ENCODE results near the gene SENP6. TPM values are rescaled to one million over a fixed set of nuclear protein-coding genes. Genes with fewer than 3 reads are reported as not detected.
A peak's percentile ranks its signal among the peaks of the same experiment; 100 is the strongest.
"Not testable (repeated sequence)": the region's sequence is repeated elsewhere in the genome, so short reads cannot be mapped to it uniquely, and the experiment has no call there.

Gene SENP6
- total RNA-seq, 2 experiments from 2014 or later, result 66.2 to 68.9 TPM

DNA sequence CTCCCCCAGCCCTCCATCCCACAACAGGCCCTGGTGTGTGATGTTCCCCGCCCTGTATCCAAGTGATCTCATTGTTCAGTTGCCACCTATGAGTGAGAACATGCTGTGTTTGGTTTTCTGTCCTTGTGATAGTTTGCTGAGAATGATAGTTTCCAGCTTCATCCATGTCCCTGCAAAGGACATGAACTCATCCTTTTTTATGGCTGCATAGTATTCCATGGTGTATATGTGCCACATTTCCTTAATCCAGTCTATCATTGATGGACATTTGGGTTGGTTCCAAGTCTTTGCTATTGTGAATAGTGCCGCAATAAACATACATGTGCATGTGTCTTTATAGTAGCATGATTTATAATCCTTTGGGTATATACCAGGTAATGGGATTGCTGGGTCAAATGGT lies 80.9 kb downstream of the SENP6 start:
- Mint-ChIP-seq H3K9me3 (ENCODE audit: insufficient read depth) (peaks cover 12% of the 10 kb centered on the region), H3K36me3 (ENCODE audit: low read depth) (peaks cover 98% of the 10 kb centered on the region)
- H3K4me3 Mint-ChIP-seq; DNase-seq; H3K27ac Mint-ChIP-seq; H3K4me1 Mint-ChIP-seq (ENCODE audit: low read depth); H3K27me3 Mint-ChIP-seq (ENCODE audit: low read depth); POLR2A ChIA-PET; CTCF ChIA-PET; ATAC-seq: not testable (repeated sequence)

GRCh38 chr6:75683005-75683404 lies 81.3 kb downstream of the SENP6 start:
- CTCF ChIA-PET; H3K27me3 Mint-ChIP-seq (ENCODE audit: low read depth); H3K4me3 Mint-ChIP-seq; H3K27ac Mint-ChIP-seq; H3K4me1 Mint-ChIP-seq (ENCODE audit: low read depth); POLR2A ChIA-PET; DNase-seq; ATAC-seq: not testable (repeated sequence)
- Mint-ChIP-seq H3K9me3 (ENCODE audit: insufficient read depth) (peaks cover 12% of the 10 kb centered on the region), H3K36me3 (ENCODE audit: low read depth) (peaks cover 98% of the 10 kb centered on the region)

GRCh38 chr6:75687535-75687934 lies 85.9 kb downstream of the SENP6 start:
- H3K4me3 Mint-ChIP-seq; H3K9me3 Mint-ChIP-seq (ENCODE audit: insufficient read depth); DNase-seq; H3K27ac Mint-ChIP-seq; POLR2A ChIA-PET; H3K27me3 Mint-ChIP-seq (ENCODE audit: low read depth); ATAC-seq: not testable (repeated sequence)
- Mint-ChIP-seq H3K36me3 (ENCODE audit: low read depth) (peaks cover 61% of the 10 kb centered on the region), H3K4me1 (ENCODE audit: low read depth) (peaks cover 11% of the 10 kb centered on the region)
- CTCF ChIA-PET, result interaction anchor here (1.1 kb wide), 1 partner anchor 9 kb away, joined by 3 read pairs; no protein-coding TSS in a partner anchor

GRCh38 chr6:75687937-75688336 lies 86.3 kb downstream of the SENP6 start:
- CTCF ChIA-PET, result interaction anchor here (1.1 kb wide), 1 partner anchor 9 kb away, joined by 3 read pairs; no protein-coding TSS in a partner anchor
- POLR2A ChIA-PET; DNase-seq; H3K9me3 Mint-ChIP-seq (ENCODE audit: insufficient read depth); H3K27me3 Mint-ChIP-seq (ENCODE audit: low read depth); H3K4me3 Mint-ChIP-seq; ATAC-seq: not testable (repeated sequence)
- Mint-ChIP-seq H3K36me3 (ENCODE audit: low read depth) (peaks cover 57% of the 10 kb centered on the region), H3K4me1 (ENCODE audit: low read depth) (peaks cover 11% of the 10 kb centered on the region), H3K27ac (peak overlapping the region; percentile 46)

DNA sequence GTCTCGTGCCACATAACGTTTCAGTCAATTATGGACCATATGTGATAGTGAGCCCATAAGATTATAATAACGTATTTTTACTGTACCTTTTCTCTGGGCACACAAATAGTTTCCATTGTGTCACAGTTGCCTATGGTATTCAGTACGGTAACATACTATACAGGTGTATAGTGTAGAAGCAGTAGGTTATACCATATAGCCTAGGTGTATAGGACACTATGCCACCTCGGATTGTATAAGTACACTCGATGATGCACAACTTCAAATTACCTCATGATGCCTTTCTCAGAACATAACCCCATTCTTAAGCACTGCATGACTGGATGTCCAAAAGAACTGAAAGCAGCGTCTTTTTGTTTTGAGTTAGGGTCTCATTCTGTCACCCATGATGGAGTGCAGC lies 87.9 kb downstream of the SENP6 start:
- ChIA-PET POLR2A (no interaction called here), CTCF (no interaction called here)
- Mint-ChIP-seq H3K4me1 (ENCODE audit: low read depth) (peaks cover 11% of the 10 kb centered on the region), H3K9me3 (ENCODE audit: insufficient read depth) (no peaks in the 10 kb centered on the region), H3K27ac (no peak overlapping the region), H3K4me3 (no peak overlapping the region), H3K36me3 (ENCODE audit: low read depth) (peaks cover 46% of the 10 kb centered on the region), H3K27me3 (ENCODE audit: low read depth) (no peaks in the 10 kb centered on the region)
- ATAC-seq, result no peak
- DNase-seq, result no peak

DNA sequence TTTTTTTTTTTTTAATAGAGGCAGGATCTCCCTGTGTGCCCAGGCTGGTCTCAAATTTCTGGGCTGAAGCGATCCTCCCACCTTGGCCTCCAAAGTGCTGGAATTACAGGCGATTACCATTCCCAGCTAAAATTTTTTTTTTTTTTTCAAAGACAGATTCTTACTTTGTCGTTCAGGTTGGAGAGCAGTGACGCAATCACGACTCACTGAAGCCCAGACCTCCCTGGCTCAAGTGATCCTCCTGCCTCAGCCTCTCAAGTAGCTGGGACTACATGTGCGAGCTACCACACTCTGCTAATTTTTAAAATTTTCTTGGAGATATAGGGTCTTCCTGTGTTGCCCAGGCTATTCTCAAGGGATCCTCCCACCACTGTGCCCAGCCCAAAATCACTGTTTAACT lies 89.3 kb downstream of the SENP6 start:
- Mint-ChIP-seq H3K9me3 (ENCODE audit: insufficient read depth) (no peaks in the 10 kb centered on the region), H3K4me3 (no peak overlapping the region), H3K27ac (no peak overlapping the region), H3K36me3 (ENCODE audit: low read depth) (peaks cover 38% of the 10 kb centered on the region), H3K4me1 (ENCODE audit: low read depth) (peaks cover 11% of the 10 kb centered on the region), H3K27me3 (ENCODE audit: low read depth) (no peaks in the 10 kb centered on the region)
- ChIA-PET CTCF (no interaction called here), POLR2A (no interaction called here)
- no peak for DNase-seq
- no peak for ATAC-seq

GRCh38 chr6:75693534-75693933 lies 91.9 kb downstream of the SENP6 start:
- no peak overlapping the region for H3K27ac Mint-ChIP-seq
- H3K36me3 Mint-ChIP-seq (ENCODE audit: low read depth), result peaks cover 28% of the 10 kb centered on the region
- no peaks in the 10 kb centered on the region for H3K9me3 Mint-ChIP-seq (ENCODE audit: insufficient read depth)
- no peak overlapping the region for H3K4me3 Mint-ChIP-seq
- no peaks in the 10 kb centered on the region for H3K4me1 Mint-ChIP-seq (ENCODE audit: low read depth)
- DNase-seq, result no peak
- no peak for ATAC-seq
- ChIA-PET CTCF (interaction anchor here (2.2 kb wide), 1 partner anchor 10 kb away, joined by 5 read pairs; no protein-coding TSS in a partner anchor), POLR2A (interaction anchor here (0.6 kb wide), 1 partner anchor 318 kb away, joined by 3 read pairs; no protein-coding TSS in a partner anchor)
- H3K27me3 Mint-ChIP-seq (ENCODE audit: low read depth), result no peaks in the 10 kb centered on the region

DNA sequence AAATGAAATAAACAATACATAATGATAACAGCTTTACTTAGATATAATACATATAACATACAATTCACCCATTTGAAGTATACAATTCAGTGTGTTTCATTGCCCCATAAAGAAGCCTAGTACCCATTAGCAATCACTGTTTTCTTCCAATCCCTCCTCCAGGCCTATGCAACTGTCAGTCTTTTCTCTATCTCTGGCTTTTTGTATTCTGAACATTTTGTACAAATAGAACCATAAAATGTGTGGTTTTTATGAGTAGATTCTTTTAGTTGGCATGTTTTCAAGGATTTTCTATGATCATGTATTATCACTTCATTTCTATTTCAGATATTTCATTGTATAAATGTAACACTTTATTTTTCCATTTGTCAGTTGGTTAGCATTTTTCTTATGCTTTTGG lies 92.7 kb downstream of the SENP6 start:
- ChIA-PET CTCF (interaction anchor here (2.2 kb wide), 1 partner anchor 9 kb away, joined by 5 read pairs; no protein-coding TSS in a partner anchor), POLR2A (no interaction called here)
- no peak overlapping the region for H3K27ac Mint-ChIP-seq
- H3K4me3 Mint-ChIP-seq, result no peak overlapping the region
- no peaks in the 10 kb centered on the region for H3K4me1 Mint-ChIP-seq (ENCODE audit: low read depth)
- DNase-seq, result no peak
- peaks cover 30% of the 10 kb centered on the region for H3K36me3 Mint-ChIP-seq (ENCODE audit: low read depth)
- no peak for ATAC-seq
- no peaks in the 10 kb centered on the region for H3K9me3 Mint-ChIP-seq (ENCODE audit: insufficient read depth)
- H3K27me3 Mint-ChIP-seq (ENCODE audit: low read depth), result no peaks in the 10 kb centered on the region

DNA sequence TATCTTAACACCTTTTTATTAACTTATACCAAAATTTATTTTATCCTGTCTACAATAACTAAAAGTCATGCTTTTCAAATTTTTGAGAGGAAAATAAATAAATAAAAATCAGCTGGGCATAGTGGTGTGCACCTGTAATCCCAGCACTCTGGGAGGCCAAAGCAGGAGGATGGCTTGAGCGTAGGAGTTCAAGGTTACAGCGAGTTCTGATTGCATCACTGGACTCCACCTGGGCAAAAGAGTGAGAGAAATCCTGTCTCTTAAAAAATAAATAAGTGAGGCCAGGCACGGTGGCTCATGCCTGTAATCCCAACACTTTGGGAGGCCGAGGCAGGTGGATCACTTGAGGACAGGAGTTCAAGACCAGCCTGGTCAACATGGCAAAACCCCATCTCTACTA lies 106.7 kb downstream of the SENP6 start:
- ATAC-seq; H3K4me1 Mint-ChIP-seq (ENCODE audit: low read depth); H3K4me3 Mint-ChIP-seq; DNase-seq; CTCF ChIA-PET; H3K27ac Mint-ChIP-seq; H3K9me3 Mint-ChIP-seq (ENCODE audit: insufficient read depth); POLR2A ChIA-PET; H3K27me3 Mint-ChIP-seq (ENCODE audit: low read depth): not testable (repeated sequence)
- peaks cover 38% of the 10 kb centered on the region for H3K36me3 Mint-ChIP-seq (ENCODE audit: low read depth)

GRCh38 chr6:75711173-75711572 lies 109.5 kb downstream of the SENP6 start:
- DNase-seq (no peak), ATAC-seq (no peak)
- Mint-ChIP-seq H3K36me3 (ENCODE audit: low read depth) (peaks cover 32% of the 10 kb centered on the region), H3K27me3 (ENCODE audit: low read depth) (no peaks in the 10 kb centered on the region), H3K4me1 (ENCODE audit: low read depth) (no peaks in the 10 kb centered on the region), H3K4me3 (no peak overlapping the region), H3K27ac (no peak overlapping the region), H3K9me3 (ENCODE audit: insufficient read depth) (no peaks in the 10 kb centered on the region)
- POLR2A ChIA-PET, result no interaction called here
- CTCF ChIA-PET, result no interaction called here

DNA sequence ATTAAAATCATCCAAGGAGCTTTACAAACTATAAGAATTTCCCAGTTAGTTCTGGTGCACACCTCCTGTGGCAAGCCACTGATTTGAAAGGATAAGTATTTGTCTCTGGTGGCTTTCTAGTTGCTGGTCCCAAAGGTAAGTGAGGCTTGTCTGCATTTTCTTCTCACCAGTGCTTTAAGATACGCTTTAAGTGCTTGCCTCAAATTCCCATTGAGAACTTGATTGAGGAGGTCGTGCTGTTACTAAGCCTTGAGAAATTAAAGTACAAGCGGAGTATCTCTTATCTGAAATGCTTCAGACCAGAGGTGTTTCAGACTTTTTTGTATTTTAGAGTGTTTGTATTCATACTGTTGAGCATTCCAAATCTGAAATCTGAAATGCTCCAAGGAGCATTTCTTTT lies 117.5 kb downstream of the SENP6 start:
- CTCF ChIA-PET, result no interaction called here
- Mint-ChIP-seq H3K27me3 (ENCODE audit: low read depth) (no peaks in the 10 kb centered on the region), H3K27ac (no peak overlapping the region), H3K4me3 (no peak overlapping the region), H3K36me3 (ENCODE audit: low read depth) (peaks cover 10% of the 10 kb centered on the region), H3K4me1 (ENCODE audit: low read depth) (no peaks in the 10 kb centered on the region), H3K9me3 (ENCODE audit: insufficient read depth) (no peaks in the 10 kb centered on the region)
- ATAC-seq, result no peak
- DNase-seq, result no peak
- POLR2A ChIA-PET, result no interaction called here

DNA sequence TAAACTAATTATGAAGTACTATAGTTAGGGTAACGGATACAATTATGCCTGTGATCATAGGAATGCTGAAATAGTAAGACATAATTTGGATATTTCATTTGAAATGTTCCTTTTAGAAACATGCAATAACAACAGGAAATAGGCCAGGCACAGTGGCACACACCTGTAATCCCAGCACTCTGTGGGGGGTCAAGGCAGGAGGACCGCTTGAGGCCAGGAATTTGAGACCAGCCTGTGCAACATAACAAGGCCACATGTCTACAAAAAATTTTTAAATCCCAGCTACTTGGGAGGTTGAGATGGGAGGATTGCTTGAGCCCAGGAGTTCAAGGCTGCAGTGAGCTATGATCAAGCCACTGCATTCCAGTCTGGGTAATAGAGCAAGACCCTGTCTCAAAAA lies 121.7 kb downstream of the SENP6 start:
- H3K4me1 Mint-ChIP-seq (ENCODE audit: low read depth), result no peaks in the 10 kb centered on the region
- no peak overlapping the region for H3K27ac Mint-ChIP-seq
- POLR2A ChIA-PET, result no interaction called here
- H3K9me3 Mint-ChIP-seq (ENCODE audit: insufficient read depth), result no peaks in the 10 kb centered on the region
- H3K27me3 Mint-ChIP-seq (ENCODE audit: low read depth), result no peaks in the 10 kb centered on the region
- H3K36me3 Mint-ChIP-seq (ENCODE audit: low read depth), result no peaks in the 10 kb centered on the region
- H3K4me3 Mint-ChIP-seq, result no peak overlapping the region
- CTCF ChIA-PET, result no interaction called here
- ATAC-seq, result no peak
- DNase-seq, result no peak

- CTCF ChIA-PET, result no interaction called here
- ATAC-seq, result no peak
These were observed 125.5 kb downstream of the SENP6 start for GRCh38 chr6:75727206-75727605.

More at GRCh38 chr6:75727206-75727605, 125.5 kb downstream of the SENP6 start:
- no peak for DNase-seq
- Mint-ChIP-seq H3K27ac (no peak overlapping the region), H3K36me3 (ENCODE audit: low read depth) (no peaks in the 10 kb centered on the region), H3K4me1 (ENCODE audit: low read depth) (no peaks in the 10 kb centered on the region), H3K4me3 (no peak overlapping the region), H3K27me3 (ENCODE audit: low read depth) (no peaks in the 10 kb centered on the region), H3K9me3 (ENCODE audit: insufficient read depth) (no peaks in the 10 kb centered on the region)
- POLR2A ChIA-PET, result no interaction called here

Data from activated CD8-positive, alpha-beta T cell treated with anti-CD3 and anti-CD28 coated beads, Interleukin-2, amount 10 ng/mL, durations not matched to agents 7 days and 5 days (primary cell).